RWPE1 (cell line): Measurements from ENCODE around the gene ZNF474.
A peak's percentile ranks its signal among the peaks of the same experiment; 100 is the strongest.

Experiments used
- CTCF ChIA-PET: fragments of 350-600 bp; sonication (Branson Sonifier 250); formaldehyde crosslinking; extraction: SDS; loops from one replicate; lab custom pipeline; 2021; lab: Yijun Ruan, JAX
- POLR2A ChIA-PET: fragments of 400-600 bp; formaldehyde crosslinking; extraction: SDS; loops from one replicate; lab custom pipeline; 2020; ENCODE audit warnings: antibody characterized with exemption; ENCODE audit not compliant: low non-redundant PET; lab: Yijun Ruan, JAX
- DNase-seq: peaks from one replicate; pipeline ENCODE4 v3.0.0; 2012; ENCODE audit warnings: low spot score
- H3K27ac ChIP-seq: fragments of 450-650 bp; 2 replicates; pipeline ENCODE4 v1.5.1; 2017
- TF ChIP-seq, protein P1 (sequence below): fragments of 450-650 bp; conservative IDR thresholded peaks from 2 replicates; pipeline ENCODE4 v1.5.1; 2017; ENCODE audit warnings: low read depth, mild to moderate bottlenecking

The ZNF474 gene

DNA sequence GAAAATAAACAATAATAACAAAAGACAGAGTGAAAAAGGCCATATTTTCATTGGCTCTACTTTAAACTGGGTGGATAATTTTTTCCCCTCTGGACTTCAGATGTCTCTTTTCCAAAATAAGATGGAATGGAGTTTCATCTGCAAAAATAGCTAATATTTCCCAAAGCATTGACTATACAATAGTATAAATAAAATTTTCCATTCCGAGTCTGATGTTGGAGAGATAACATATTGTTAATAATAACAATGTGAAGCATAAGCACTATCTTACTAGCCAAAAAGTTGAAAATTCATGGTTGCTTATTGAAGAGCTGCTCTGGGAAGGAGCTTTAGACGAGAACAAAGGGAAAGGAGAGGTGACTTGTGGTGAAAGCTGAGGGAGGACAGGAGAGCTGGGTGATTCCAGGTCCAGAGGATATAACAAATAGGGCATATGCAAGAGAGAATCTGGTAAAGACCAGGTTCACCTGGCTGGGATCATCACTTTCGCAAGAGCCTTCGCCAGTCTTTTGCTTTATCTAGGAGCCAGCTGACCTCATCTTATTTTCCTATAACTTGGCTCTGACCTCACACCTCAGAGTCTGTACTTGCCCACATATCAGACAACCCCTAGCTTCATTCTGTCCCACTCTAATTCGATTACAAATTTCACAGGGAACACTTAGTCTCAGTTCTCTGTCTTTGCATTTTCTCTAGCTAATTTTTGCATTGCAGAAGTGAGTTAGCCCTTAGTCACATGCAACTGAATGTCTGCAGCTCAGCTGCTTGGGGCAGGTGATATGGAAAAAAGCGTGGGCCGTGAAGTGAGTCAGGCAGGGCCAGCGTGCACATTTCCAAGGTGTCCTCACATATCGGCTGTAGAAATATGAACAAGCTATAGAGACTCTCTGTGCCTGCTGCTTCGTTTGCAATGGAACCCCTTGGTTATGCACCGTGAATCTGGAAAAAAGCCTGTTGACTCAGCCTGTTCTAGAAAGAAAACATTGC, 7.6 kb upstream of the ZNF474 start:
- DNase-seq = peak; percentile 82
- TF ChIP-seq, protein P1, sequence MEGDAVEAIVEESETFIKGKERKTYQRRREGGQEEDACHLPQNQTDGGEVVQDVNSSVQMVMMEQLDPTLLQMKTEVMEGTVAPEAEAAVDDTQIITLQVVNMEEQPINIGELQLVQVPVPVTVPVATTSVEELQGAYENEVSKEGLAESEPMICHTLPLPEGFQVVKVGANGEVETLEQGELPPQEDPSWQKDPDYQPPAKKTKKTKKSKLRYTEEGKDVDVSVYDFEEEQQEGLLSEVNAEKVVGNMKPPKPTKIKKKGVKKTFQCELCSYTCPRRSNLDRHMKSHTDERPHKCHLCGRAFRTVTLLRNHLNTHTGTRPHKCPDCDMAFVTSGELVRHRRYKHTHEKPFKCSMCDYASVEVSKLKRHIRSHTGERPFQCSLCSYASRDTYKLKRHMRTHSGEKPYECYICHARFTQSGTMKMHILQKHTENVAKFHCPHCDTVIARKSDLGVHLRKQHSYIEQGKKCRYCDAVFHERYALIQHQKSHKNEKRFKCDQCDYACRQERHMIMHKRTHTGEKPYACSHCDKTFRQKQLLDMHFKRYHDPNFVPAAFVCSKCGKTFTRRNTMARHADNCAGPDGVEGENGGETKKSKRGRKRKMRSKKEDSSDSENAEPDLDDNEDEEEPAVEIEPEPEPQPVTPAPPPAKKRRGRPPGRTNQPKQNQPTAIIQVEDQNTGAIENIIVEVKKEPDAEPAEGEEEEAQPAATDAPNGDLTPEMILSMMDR = no peak
- H3K27ac ChIP-seq = peak overlapping the region; percentile 69
- CTCF ChIA-PET = interaction anchor here (0.6 kb wide), 2 partner anchors 210 to 226 kb away, joined by 3 to 5 read pairs; no protein-coding TSS in a partner anchor
- POLR2A ChIA-PET = no interaction called here

DNA sequence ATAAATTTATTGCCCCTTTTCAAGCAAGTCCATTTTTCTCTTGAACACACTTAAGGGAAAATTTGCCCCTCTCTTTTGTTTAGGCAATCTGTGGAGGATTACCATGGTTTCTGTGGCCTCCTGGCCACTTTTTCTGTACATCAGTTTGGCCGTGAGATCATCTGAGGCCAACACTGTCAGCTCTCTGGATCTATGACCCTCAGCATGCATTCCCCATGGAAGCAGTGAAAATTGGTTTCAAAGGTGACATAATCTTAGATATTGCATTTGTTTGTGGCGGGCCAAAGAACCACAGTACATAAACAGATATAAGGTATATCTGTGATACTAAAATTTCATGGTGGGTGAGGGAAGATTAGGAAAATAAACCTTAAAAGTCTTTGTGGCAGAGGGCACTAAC, 4.6 kb upstream of the ZNF474 start:
- TF ChIP-seq, protein P1 = no peak
- no peak overlapping the region for H3K27ac ChIP-seq
- DNase-seq = no peak
- ChIA-PET CTCF (interaction anchor here (0.9 kb wide), 1 partner anchor 323 kb away, joined by 3 read pairs; no protein-coding TSS in a partner anchor), POLR2A (no interaction called here)

DNA sequence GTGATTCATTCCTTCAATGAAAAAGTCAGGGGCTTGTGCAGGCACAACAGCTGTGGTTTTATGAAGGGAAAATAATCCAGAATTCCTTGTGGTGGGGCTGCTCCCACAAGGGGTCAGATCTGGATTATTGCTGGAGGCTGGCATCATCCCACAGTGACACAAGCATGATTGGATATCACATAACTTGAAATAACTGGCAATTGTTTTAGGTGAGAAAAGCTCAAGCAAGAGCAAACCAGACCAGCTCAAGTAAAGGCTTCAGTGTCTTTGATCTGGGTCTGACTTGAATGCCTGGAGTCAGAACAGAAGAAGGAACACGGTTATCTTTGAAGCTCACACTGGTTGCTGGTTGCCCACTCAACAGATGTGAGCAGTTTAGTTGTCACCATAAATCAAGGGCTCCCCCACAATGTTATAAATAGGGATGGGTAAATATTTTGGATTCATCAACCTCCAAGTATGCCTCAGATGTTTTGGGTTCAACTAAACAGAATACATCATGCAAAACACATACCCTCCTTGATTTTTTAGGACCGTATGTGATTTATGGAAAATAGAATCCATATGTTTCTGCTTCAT, 3.1 kb upstream of the ZNF474 start:
- TF ChIP-seq, protein P1 = no peak
- DNase-seq = no peak
- CTCF ChIA-PET = no interaction called here
- POLR2A ChIA-PET = no interaction called here
- H3K27ac ChIP-seq = no peak overlapping the region

DNA sequence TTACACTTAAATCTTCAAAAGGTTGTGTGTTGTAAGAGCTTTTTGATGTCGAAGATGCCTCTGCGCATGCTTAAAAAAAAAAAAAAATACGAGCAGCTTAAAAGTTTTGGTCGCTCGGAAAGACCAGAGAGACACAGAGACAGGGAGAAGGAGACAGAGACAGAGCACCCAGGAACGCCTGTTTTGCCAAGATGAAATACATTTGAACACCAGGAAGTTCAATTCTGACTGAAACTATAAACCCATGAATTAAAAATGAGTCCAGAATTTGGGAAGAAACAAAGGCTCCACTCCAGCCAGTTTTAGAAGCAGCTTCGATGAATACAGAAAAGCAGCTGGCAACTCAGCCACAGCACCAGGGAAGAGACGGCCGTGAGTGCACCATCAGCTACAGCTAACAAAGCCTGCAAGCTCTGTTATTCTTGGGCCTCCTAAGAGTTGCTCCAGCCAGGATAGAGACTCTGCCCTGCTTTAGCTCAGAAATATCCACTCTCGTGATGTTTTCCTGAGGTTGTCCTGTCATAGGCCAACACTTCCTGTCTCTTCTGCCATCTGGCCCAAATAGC, 2.5 kb upstream of the ZNF474 start:
- TF ChIP-seq, protein P1 = no peak
- H3K27ac ChIP-seq = no peak overlapping the region
- CTCF ChIA-PET = no interaction called here
- DNase-seq = no peak
- POLR2A ChIA-PET = no interaction called here

DNA sequence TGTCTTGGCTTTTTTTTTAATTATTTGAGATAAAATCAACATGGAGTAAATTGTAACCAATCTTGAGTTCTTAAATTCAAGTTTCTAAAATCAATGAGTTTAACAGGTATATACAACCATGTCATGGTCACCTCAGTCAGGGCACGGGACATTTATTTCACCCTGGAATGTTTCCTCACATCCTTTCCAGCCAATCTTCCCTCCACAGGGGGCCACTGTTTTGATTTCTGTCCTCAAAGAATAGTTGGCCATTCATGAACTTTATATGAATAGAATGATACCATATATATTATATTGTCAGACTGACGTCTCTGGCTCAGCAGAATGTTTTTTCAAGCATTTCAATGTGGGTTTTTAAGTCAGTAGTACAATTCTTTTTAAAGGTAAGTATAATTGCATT, 806 bp downstream of the ZNF474 start:
- ChIA-PET CTCF (interaction anchor here (0.5 kb wide), 1 partner anchor 195 kb away, joined by 3 read pairs; no protein-coding TSS in a partner anchor), POLR2A (no interaction called here)
- DNase-seq = no peak
- H3K27ac ChIP-seq = no peak overlapping the region
- TF ChIP-seq, protein P1 = no peak

DNA sequence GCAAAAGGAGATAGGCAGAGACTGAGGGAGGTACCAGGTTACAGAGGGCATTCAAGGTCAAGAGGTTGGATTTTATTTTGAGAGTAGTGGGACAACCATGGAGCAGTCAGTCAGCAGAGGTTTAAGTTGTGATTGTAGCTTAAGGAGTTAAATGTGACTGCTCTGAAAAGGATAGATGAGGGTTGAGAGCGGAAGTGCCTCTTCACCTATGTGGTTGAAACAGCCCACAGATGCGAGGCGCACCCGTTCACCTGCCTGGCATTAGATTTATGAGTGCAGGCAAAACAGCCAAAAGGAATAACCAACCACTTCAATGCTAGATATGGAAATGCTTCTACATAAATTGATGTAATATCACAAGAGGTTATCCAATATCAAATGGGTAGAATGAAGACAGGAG, 8.4 kb downstream of the ZNF474 start:
- TF ChIP-seq, protein P1 = no peak
- DNase-seq = no peak
- CTCF ChIA-PET = no interaction called here
- no peak overlapping the region for H3K27ac ChIP-seq
- POLR2A ChIA-PET = no interaction called here
